ENCODE results near the gene CNKSR1.

The CNKSR1 gene

DNA sequence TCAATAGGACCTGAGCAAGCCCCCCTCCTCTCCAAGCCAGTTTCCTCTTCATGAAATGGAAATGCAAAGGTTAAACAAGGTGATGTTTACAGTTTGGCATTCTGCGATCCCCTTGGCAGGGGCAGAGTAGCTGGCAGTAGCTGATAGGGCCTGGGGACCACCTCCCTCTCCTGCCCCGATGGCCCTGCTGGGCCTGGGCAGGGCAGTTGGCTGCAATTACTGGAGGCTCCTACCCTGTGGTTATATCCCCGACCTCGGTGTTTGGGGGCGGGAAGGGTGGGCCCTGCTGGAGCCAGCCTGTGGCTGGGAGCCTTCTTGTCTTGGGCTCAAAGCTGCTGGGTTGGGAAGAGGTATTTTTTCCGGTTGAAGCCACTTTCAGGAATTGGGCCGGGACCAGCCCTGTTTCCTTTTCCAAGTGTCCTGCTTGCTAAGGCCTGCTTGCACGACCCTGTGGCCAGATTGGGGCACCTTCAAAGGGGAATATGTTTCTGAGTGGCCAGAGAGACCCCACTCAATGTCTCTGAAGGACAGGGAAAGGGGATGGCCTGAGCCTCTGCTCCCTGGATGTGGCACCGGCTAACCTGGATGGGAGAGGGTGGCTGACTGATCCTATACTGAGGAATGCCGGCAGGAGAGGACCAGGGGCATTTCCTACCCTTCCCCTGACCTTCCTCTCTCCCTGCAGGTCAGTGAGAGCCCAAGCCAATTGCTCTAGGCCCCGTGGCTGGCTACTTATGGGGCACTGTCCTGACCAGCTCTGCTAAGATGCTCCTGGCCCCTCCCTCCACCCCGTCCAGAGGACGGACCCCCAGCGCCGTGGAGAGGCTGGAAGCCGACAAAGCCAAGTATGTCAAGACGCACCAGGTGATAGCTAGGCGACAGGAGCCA is 16.5 kb upstream of the CNKSR1 start:
- no peak for DNase-seq

DNA sequence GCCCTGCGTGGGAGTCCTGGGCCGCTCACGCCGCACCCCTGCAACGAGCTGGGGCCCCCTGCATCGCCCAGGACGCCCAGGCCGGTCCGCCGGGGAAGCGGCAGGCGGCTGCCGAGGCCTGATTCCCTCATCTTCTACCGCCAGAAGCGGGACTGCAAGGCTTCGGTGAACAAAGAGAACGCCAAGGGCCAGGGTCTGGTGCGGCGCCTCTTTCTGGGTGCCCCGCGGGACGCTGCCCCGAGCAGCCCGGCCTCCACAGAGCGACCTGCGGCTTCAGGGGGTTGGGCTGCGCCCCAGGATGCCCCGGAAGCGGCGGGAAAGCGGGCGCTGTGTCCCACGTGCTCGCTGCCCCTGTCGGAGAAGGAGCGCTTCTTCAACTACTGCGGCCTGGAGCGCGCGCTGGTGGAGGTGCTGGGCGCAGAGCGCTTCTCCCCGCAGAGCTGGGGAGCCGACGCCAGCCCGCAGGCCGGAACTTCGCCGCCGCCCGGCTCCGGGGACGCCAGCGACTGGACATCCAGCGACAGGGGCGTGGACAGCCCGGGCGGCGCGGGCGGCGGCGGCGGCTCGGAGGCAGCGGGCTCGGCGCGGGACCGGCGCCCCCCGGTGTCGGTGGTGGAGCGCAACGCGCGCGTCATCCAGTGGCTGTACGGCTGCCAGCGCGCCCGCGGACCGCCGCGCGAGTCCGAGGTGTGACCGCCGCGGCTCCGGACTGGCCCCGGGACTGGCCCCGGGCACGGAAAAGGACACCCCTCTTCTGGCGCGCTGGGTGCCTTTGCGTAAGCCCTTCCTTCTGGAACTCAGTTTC is 15.7 kb upstream of the CNKSR1 start:
- DNase-seq: no peak

DNA sequence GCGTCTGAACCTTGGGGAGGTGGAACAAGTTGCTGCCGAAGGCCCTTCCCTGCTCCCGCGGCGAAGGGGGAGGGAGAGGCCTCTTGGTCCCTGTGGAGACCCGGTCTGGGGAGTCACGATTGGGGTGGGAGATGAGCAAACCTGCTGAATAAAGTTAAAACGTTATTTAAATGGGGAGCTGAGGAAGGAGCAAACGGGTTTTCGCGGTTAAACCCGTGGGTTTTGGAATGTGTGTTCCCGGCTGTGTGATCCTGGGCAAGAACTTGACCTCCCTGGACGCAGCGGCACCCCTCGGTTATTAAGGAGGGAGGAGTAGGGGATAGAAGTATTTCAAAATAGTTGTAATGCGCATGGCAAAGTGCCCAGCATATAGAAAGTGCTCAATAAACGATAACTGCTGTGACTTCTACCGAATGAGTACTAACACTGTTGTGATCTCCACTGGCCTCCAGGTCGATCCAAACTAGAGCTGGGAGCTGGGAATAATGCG is 15.0 kb upstream of the CNKSR1 start:
- DNase-seq: no peak

DNA sequence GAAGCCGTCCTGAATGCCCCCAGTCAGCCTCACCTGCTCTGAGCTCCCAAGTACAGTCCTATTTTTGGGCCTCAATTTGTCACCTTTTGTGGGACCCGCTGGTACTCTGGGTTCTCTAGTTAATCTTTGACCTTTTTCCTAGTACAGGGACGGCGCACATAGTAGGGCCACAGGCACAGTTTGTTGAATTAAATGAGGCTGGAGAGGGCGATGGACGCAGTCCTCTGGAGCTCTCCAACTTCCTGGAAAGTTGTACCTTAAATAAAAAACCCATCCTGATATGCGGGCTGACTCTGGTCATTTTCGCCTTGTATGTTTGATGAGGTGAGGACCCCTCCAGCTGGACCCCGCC is 13.6 kb upstream of the CNKSR1 start:
- no peak for DNase-seq

DNA sequence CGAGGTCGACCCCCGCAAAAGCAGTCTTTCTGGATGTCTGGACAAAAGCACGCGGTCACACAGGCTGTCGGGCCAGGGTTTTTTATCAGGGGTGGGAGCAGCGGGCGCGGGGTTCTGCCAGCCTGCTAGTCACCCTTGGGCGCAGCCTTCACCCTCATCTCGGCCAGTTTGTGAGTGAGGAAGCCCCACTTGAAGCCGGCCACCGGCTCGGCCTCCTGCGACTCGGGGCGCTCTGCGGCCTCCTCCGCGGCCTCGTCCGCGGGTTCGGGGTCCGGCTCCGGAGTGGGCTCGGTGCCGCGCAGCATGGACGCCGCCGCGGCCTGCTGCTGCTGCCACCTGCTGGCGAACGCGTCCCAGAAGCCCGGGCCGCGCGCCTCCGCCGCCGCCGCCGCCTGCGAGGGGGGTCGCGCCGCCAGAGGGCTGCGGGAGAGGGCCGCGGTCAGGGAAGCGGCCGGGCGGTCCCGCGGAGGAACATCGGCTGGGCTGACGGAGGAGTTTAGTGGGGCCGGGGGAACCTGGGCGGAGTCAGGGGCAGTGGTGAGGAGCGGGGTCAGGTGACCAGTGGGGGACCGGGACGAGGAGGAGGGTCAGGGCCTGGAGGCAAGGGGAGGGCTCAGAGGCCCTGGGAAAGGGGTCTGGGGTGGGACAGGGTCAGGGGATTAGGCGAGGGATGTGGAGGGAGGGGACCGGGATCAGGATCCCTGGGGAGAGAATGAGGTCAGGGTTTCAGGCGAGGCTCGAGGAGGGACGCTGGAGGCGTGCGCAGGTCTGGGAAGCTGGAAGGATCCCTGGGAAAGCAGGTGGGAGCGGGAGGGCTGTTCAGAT is 13.0 kb upstream of the CNKSR1 start:
- DNase-seq: no peak

DNA sequence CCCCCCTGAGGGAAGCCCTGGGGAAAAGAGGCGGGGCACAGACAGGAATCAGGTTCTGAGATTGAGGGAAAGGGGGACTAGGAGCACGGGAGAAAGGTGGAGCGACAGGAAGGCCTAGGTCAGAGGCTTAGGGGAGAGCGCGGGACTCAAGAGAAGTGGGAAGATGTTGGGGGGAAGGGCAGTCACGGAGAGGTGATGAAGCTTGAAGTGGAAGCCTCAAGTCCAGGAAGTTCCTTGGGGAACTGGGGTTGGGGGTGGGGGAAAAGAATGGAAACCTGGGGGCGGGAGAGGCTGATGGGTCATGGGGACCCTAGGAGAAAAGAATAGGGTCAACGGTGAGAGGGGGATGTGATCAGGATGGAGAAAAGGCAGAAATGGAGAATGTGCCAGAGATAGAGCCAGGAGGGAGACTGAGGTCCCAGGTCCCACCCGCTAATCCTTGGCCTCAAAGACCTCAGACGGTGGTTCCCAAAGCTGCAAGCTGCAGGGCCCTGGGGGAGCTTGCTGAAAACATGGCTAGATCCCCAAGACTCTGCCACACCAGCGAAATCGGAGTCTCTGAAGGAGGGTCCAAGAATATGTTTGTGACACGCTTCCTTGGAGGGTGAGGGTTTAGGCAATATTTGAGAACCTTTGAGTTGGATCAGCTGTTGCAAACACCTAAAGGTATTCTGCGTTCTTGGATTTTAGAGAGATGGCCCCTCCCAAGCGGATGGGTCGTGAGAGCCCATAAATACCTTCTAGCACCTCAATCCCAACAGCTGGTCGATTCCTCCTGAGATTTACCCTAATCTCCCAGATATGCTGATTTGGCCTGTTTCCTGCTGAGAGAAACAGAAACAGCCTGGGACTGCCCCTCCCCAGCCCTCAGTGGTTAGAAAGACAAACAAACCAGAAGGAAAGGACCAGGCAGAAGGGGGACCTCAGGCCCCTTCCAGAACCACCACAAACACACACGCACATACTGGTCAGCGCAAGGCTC is 12.1 kb upstream of the CNKSR1 start:
- DNase-seq: no peak

DNA sequence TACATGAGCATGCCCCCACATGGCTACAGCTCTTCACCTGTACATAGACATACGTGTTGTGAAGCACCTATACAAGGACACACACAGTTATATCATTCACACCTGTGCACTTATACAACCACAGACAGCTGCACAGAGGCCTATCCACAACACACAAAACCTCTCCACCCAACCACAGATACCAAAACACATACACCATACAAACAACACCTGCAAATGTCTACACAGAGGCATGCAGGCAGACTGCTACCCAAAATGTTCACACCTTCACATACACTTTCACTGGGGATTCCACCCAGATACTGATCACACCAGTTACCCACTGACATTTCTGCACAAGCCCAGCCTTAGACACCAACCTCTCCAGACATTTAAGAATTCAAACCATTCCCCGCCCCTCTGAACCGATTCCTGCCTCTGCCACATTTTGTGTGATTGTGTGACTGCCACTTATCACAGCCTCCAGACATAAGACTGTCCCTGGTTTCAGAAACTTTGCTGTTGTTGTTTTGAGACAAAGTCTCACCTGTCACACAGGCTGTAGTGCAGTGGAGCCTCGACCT is 10.5 kb upstream of the CNKSR1 start:
- no peak for DNase-seq

DNA sequence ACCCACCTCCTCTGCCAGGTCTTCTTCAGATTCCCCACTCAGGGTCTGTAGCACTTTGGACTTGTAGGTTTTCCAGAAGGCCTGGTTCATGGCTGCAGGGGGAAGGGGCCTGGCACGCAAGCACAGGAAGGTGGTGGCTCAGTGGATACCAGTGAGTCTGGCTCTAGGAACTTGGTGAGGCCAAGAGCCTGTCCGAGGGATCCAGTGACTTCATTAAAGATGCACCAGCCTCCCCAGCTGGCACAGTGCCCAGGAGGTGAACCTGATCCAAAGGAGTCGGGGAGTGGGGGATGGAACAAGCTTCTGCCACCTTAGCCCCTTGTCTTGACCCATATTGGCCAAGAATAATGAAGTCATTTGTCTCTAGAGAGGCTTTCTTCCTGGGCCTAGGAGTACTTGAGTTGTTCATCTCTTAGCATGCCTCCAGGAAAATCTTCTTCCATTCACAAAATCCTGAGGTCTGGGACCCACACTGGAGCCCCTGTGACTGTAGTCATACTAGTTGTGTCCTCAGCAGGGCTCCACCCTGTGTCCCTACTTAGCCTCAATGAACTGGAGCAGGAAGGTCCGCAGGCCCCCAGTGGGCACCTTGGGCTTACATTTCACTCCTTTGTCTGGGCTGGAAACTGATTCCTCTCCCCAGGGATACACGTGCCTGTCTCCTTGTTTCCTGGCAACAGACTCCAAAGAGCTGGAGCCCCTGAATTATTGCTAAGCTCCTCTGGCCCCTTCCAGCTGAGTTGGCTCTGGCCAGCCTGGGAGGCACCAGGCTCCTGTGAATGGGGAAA is 8.7 kb upstream of the CNKSR1 start, which contains the start of gene C1orf232:
TSS of gene C1orf232 (minus strand) at position 554 of the 788 bp plus-strand sequence. CDS start at position 90, 464 bp downstream.
- DNase-seq: no peak

DNA sequence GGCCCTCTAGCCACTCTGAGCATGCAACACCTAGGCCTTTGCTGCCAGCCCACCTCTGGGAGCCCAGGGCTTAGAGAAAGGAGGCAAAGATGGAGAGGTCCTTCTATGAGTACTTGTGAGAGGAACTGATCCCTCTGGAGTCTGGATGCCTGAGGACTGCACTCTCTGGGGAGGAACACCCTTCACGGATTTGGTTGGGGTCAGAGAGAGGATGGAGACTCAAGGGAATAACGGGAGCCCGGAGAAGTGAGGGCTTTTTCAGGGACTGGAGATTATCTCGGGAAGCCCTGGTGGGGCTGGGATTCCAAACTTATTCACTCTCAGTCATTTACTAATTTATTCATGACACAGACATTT is 8.1 kb upstream of the CNKSR1 start:
- no peak for DNase-seq

DNA sequence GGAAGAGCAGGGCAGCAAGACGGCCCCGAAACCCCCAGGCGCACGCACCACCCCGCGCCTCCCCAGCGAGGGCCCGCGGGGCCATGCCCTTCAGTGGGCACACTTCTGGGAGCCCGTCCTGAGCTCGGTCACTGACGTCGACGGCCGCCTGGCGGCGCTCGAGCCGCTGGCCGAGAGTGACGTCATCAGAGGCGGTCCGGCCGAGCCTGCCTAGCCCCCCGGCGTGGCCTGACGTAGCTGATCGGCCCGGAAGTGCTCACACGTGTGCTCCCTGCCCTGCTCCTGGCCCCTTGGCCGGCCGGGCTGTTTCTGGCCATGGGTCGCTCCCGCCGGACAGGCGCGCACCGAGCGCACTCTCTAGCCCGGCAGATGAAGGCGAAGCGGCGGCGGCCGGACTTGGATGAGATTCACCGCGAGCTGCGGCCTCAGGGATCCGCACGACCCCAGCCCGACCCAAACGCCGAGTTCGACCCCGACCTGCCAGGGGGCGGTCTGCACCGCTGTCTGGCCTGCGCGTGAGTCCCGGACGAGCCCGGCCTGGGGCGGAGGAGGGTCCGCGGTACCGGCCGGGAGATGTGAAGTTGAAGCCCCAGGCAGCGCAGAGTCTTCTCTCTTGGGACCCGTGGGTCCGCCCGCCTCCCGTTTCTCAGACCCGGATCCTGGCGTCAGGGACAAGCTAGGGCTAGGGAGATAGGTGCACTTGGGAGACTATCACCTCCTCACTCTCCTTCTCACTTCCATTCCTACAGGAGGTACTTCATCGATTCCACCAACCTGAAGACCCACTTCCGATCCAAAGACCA is 7.4 kb upstream of the CNKSR1 start, which contains the start of gene ZNF593:
TSS of gene ZNF593 (plus strand) at position 240 of the 803 bp plus-strand sequence. CDS start at position 316, 76 bp downstream.
- DNase-seq: no peak

DNA sequence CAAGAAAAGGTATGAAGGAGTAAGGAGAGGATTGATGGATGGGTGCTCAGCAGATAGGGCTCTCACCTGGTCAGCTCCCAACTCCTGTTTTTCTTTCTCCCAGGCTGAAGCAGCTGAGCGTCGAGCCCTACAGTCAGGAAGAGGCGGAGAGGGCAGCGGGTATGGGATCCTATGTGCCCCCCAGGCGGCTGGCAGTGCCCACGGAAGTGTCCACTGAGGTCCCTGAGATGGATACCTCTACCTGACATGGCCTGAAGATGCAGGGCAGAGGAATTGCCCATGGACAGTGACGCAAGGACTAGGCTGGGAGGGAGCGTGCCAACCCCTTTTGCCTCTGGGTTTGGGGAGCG is 6.8 kb upstream of the CNKSR1 start:
- DNase-seq: no peak

DNA sequence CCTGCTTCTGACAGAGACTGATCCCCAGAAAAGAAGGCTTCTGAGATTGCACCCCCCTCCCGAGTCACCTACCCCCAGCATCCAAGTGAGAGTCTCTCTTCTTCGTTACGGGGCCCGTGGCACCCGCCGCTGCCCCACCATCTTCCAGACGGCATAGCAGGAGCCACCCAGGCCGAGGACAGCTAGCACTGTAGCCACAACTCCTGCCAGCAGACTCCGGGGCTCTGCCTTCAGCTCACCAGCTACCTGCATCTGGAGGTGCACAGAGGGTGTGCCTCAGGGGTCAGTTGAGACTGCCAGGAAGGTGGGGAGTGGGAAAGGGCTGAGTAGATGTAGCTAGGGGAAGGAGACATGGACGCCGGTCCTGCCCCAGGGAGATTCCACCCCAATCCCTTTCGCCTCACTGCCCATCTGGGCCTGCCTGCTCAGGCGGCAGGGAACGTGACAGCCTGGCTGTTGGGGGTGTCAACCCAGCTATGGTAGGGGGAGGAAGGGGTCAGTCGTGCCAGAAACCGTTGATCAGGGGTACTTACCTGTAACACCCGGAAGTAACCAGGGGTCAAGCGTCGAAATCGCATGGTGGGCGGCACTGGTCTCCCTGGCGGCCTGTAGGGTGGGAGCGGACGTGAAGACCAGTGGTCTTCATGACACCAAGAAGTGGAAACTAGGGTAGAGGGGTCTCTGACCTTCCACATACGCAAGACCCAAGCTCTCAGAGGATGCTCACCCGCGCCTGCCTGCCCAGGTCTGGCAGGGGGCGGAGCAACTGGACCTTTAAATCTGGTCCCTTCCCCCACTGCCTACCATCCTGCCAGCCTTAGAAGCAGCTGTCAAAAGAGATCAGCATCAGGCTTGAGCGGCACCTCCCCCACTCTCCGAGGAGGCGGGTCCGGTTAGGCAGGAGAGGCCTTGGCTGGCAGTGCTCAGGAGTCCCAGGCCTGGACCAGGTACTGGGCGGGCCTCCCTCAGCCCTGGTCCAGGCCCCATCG is 5.9 kb upstream of the CNKSR1 start, which contains the start of gene ZNF593OS:
TSS of gene ZNF593OS (minus strand) at position 749 of the 989 bp plus-strand sequence. CDS start at position 578, 171 bp downstream.
- DNase-seq: no peak

DNA sequence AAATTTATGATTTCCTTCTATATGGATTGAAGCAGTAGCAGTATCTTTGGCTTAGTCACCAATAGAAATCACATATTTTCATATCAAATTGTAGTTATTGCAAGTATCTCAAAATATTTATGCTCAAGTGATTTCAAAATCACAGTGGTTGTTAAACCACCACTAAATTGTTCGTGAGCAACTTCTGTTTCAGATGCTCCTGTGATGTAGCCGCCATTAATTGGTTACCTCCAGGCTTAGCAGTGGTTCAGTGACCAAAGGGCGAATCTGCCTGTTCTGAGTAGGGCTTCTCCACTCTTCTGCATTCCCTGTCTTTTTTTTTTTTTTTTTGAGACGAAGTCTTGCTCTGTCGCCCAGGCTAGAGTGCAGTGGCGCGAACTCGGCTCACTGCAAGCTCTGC is 1.9 kb upstream of the CNKSR1 start:
- no peak for DNase-seq

DNA sequence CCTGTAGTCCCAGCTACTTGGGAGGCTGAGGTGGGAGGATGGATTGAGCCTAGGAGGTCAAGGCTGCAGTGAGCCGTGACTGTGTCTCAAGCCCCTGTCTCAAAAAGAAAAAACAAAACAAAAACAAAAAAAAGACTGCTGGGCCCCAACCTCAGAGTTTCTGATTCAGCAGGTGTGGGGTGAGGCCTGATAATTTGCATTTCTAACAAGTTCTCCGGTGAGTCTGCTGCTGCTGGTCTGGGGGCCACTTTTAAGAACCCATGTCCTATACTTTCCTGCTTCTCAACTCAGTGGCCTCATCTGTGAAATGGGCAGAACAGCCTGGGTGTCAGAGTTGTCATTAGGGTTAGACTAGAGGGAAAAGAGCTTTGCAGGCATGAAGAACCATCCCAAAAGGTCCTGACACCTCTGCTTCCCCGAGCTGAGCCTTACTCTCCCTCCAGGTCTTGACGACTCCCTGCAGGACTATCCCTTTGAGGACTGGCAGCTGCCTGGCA is 2.8 kb downstream of the CNKSR1 start:
- no peak for DNase-seq

DNA sequence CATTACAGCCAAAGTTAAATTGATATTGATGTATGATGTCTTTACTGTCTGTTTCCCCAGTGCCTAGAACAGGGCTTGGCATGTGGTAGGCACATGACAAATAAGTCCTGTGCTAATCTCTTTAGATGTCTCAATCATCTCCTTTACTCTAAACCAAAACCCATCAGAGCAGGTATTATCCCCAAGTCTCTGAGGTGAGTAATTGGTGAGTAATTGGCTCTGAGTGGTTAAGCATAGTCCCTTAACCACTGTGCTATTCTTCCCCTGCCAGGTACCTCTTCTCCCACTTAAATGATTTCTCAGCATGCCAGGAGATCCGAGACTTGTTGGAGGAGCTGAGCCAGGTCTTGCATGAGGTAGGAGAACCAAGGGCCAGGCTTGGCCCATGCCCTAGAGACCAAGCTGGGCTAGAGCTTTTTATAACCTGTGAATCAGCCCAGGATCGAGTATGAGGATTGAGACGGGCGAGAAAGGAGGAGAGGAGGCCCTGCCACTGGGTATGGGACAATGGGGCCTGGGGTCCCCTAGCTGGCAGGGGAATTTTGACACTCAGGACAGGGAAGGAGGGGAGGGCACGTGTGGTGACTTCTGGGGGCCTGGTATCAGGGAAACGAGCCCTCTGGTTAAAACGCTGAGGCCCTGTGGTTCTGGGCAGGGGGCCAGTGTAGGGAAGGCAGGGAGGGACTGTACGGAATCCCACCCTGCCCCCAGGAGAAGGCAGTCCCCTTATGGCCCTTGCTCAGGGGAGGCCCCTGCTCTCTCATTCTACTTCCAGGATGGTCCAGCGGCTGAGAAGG is 4.5 kb downstream of the CNKSR1 start:
- DNase-seq: no peak

DNA sequence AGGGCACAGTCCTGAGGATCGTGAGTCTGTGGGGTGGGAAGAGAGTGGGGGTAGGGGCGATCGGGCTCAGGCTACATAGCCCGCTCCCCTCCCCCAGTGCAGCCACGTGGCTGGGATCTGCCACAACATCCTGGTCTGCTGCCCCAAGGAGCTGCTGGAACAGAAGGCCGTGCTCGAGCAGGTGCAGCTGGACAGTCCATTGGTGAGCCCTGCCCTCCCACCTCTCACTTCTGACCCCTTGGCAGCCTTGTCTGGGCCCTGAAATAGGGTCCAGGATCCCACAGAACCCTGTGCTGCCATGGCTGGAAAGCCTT is 5.0 kb downstream of the CNKSR1 start:
- DNase-seq: no peak

DNA sequence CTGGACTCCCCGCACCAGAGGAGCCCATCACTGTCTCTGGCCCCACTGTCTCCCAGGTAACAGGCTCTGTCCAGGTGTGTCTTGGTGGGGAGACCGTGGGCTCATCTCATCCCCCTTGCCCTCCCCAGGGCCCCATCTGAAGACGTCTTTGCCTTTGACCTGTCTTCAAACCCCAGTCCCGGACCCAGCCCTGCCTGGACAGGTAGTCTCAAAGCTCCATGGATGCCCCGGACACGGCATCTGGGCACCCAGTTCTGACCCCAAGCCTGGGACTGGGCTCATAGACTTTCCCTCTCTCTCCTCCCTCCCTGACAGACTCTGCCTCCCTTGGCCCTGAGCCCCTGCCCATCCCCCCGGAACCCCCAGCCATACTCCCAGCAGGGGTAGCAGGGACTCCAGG is 6.8 kb downstream of the CNKSR1 start:
- DNase-seq: no peak
